ENCODE results near the gene PSMB2. TPM values are rescaled to one million over a fixed set of nuclear protein-coding genes. Genes with fewer than 3 reads are reported as not detected.

Gene PSMB2
- polyA plus RNA-seq, 1 experiment: 82.3 TPM

GRCh38 chr1:35622510-35623178, 18.7 kb downstream of the PSMB2 start:
- POLR2A ChIA-PET: no interaction called here
- Histone ChIP-seq H3K36me3 (ENCODE audit: control insufficient read depth, insufficient read depth, low read length) (peaks cover 5% of the 10 kb centered on the region), H3K27me3 (ENCODE audit: control insufficient read depth, insufficient read depth, low read length) (no peaks in the 10 kb centered on the region), H3K4me3 (ENCODE audit: low read depth, low read length) (no peak overlapping the region)
- no peak for TF ChIP-seq CTCF (IDR thresholded peaks at IDR 0.05; ENCODE audit: insufficient read depth, low read depth, low read length)
- CTCF ChIA-PET: no interaction called here
- DNase-seq (ENCODE audit: low read depth): no peak

- Histone ChIP-seq H3K27me3 (ENCODE audit: control insufficient read depth, insufficient read depth, low read length) (no peaks in the 10 kb centered on the region), H3K36me3 (ENCODE audit: control insufficient read depth, insufficient read depth, low read length) (peaks cover 4% of the 10 kb centered on the region), H3K4me3 (ENCODE audit: low read depth, low read length) (no peak overlapping the region)
- TF ChIP-seq CTCF (IDR thresholded peaks at IDR 0.05; ENCODE audit: insufficient read depth, low read depth, low read length): no peak
- no peak for DNase-seq (ENCODE audit: low read depth)
- POLR2A ChIA-PET: no interaction called here
- CTCF ChIA-PET: interaction anchor here (0.9 to 1.4 kb wide), 2 partner anchors 10 to 22 kb away, joined by 3 to 7 read pairs; no protein-coding TSS in a partner anchor
Observed at GRCh38 chr1:35619237-35620121, 21.8 kb downstream of the PSMB2 start.

GRCh38 chr1:35615440-35615839, 25.9 kb downstream of the PSMB2 start:
- CTCF ChIA-PET: interaction anchor here (0.7 kb wide), 1 partner anchor 13 kb away, joined by 4 read pairs; no protein-coding TSS in a partner anchor

GRCh38 chr1:35611655-35612054, 29.7 kb downstream of the PSMB2 start:
- no peak for TF ChIP-seq CTCF (IDR thresholded peaks at IDR 0.05; ENCODE audit: insufficient read depth, low read depth, low read length)
- DNase-seq (ENCODE audit: low read depth): no peak
- ChIA-PET CTCF (no interaction called here), POLR2A (no interaction called here)
- Histone ChIP-seq H3K27me3 (ENCODE audit: control insufficient read depth, insufficient read depth, low read length) (no peaks in the 10 kb centered on the region), H3K36me3 (ENCODE audit: control insufficient read depth, insufficient read depth, low read length) (peaks cover 5% of the 10 kb centered on the region), H3K4me3 (ENCODE audit: low read depth, low read length) (no peak overlapping the region)

More at GRCh38 chr1:35615440-35615839, 25.9 kb downstream of the PSMB2 start:
- POLR2A ChIA-PET: no interaction called here
- DNase-seq (ENCODE audit: low read depth): no peak
- Histone ChIP-seq H3K27me3 (ENCODE audit: control insufficient read depth, insufficient read depth, low read length) (no peaks in the 10 kb centered on the region), H3K36me3 (ENCODE audit: control insufficient read depth, insufficient read depth, low read length) (peaks cover 1% of the 10 kb centered on the region), H3K4me3 (ENCODE audit: low read depth, low read length) (no peak overlapping the region)
- no peak for TF ChIP-seq CTCF (IDR thresholded peaks at IDR 0.05; ENCODE audit: insufficient read depth, low read depth, low read length)

- no peak overlapping the region for H3K4me3 ChIP-seq (ENCODE audit: low read depth, low read length)
- POLR2A ChIA-PET: no interaction called here
- peaks cover 10% of the 10 kb centered on the region for H3K36me3 ChIP-seq (ENCODE audit: control insufficient read depth, insufficient read depth, low read length)
- CTCF ChIA-PET: interaction anchor here (1.1 to 2.1 kb wide), 5 partner anchors 16 to 155 kb away, joined by 3 to 8 read pairs (median 5); partner anchors contain the start of gene TFAP2E
- H3K27me3 ChIP-seq (ENCODE audit: control insufficient read depth, insufficient read depth, low read length): no peaks in the 10 kb centered on the region
- DNase-seq (ENCODE audit: low read depth): peak; percentile 26
- no peak for TF ChIP-seq CTCF (IDR thresholded peaks at IDR 0.05; ENCODE audit: insufficient read depth, low read depth, low read length)
Observed at GRCh38 chr1:35605867-35606182, 35.5 kb downstream of the PSMB2 start.

Measured in BJ (cell line).